Effector memory CD4-positive, alpha-beta T cell (primary cell): ENCODE data around the gene USP17L29.
A peak's percentile ranks its signal among the peaks of the same experiment; 100 is the strongest.
"Not testable (repeated sequence)": the region's sequence is repeated elsewhere in the genome, so short reads cannot be mapped to it uniquely, and the experiment has no call there.

ENCODE experiments used
- DNase-seq, 3 donors: peaks; one replicate each; pipeline ENCODE4 v3.0.0-alpha.2; 2020
- H3K27ac ChIP-seq: 2 replicates; pipeline ENCODE4 v1.7.0; 2013; ENCODE audit warnings: mild to moderate bottlenecking, low read length, moderate library complexity; ENCODE audit not compliant: insufficient read depth, poor library complexity, severe bottlenecking
- H3K27me3 ChIP-seq: replicated peaks from 2 replicates; pipeline ENCODE4 v1.7.0; 2013; ENCODE audit warnings: mild to moderate bottlenecking, low read length; ENCODE audit not compliant: insufficient read depth, control insufficient read depth, poor library complexity, severe bottlenecking
- H3K36me3 ChIP-seq: 2 replicates; pipeline ENCODE4 v1.7.0; 2013; ENCODE audit warnings: mild to moderate bottlenecking, low read length, moderate library complexity; ENCODE audit not compliant: control insufficient read depth, insufficient read depth
- H3K4me1 ChIP-seq: 2 replicates; pipeline ENCODE4 v1.7.0; 2013; ENCODE audit warnings: low read length, mild to moderate bottlenecking; ENCODE audit not compliant: control insufficient read depth, insufficient read depth, poor library complexity, severe bottlenecking
- H3K4me3 ChIP-seq: 2 replicates; pipeline ENCODE4 v1.7.0; 2013; ENCODE audit warnings: low read length, low read depth, mild to moderate bottlenecking; ENCODE audit not compliant: insufficient read depth, poor library complexity, severe bottlenecking
- H3K9me3 ChIP-seq: 2 replicates; pipeline ENCODE4 v1.7.0; 2013; ENCODE audit warnings: mild to moderate bottlenecking, low read length, moderate library complexity; ENCODE audit not compliant: control insufficient read depth

The USP17L29 gene

DNA sequence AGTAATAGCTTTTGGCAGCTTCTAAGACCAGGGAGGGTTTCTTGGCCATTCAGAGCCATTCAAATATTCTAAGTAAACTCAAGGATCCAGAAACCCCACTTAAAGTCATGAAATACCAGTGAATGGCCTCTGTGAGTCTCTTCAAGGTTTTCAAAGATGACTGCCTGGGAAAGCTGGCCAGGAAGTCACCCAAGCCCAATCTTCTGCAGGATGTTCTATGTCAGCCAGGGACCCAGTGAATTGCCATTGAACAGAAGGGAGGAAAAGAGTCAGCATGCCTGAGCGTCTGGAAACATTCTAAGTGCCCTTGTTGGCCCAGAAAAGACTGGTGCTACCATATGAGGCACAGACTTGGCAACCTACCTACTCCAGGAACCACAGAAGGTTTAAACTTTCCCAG lies 26.4 kb downstream of the USP17L29 start:
- not testable (repeated sequence) for H3K9me3 ChIP-seq, H3K4me3 ChIP-seq, H3K36me3 ChIP-seq, H3K4me1 ChIP-seq, H3K27ac ChIP-seq, H3K27me3 ChIP-seq, DNase-seq

DNA sequence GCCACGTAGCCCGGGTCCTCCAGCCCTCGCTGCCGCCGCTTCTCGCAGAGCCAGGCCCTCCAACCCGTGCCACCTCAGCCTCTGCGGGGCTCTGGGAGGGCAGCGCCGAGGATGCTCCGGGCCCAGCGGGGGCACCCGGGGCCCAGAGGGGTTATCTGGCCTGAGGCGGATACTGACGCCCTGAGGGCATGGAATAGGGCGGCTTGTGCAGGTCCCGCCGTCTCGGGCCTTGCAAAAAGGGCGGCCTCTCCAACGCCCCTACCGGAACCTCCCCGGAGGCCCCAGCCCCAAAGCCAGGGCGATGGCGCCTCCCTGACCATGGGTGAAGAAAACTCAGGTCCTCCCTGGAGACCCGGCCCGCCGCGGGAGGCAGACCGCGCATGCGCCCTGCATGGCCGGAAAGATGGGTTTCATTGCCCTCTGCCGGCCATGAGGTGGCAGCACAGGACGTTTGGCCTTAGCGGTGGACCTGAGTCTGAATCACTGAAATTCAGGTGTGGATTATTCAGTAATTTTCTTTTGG lies 27.6 kb downstream of the USP17L29 start:
- H3K9me3 ChIP-seq, H3K36me3 ChIP-seq, H3K27ac ChIP-seq, H3K27me3 ChIP-seq, H3K4me1 ChIP-seq: not testable (repeated sequence)
- peak overlapping the region; percentile 32 for H3K4me3 ChIP-seq
- DNase-seq, result peak; percentile 27 to 35 (median 29)

DNA sequence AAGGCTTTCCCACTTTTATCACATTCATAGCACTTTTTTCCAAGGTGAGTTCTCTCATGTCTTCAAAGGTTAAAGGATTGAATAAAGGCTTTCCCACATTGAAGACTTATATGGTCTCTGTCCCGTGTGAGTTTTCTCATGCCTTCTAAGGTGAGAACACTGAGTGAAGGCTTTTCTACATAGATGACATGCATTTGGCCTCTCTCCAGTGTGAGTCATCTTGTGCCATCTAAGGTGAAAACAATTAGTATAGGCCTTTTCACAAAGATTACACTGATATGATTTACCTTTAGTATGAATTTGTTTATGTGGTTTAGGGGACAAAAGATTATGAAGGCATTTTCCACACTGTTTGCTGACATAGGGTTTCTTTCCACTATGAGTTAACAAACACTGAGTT lies 30.7 kb downstream of the USP17L29 start:
- H3K4me3 ChIP-seq, result no peak overlapping the region
- H3K4me1 ChIP-seq, result no peaks in the 10 kb centered on the region
- no peaks in the 10 kb centered on the region for H3K9me3 ChIP-seq
- DNase-seq, result no peak
- H3K27me3 ChIP-seq, result no peaks in the 10 kb centered on the region
- no peak overlapping the region for H3K27ac ChIP-seq
- no peaks in the 10 kb centered on the region for H3K36me3 ChIP-seq

DNA sequence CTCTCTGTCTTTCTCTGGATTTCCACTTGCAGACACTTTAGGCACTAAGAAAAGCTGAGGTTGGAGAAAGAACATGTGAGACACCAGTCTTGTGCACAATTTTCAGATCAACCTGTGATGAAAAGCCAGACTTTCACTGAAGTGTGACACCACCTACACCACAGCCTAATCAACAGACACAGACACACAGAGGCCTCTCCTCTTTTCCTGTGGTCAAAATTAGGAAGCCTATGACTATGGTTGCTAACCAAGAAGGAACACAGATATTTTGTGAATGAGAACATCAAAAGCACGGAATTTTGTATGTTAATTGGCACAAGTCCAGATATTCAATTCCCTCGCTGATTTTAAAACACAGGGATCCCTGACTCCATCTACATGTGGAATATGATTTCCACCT lies 35.6 kb downstream of the USP17L29 start:
- not testable (repeated sequence) for H3K9me3 ChIP-seq, H3K4me3 ChIP-seq, DNase-seq, H3K36me3 ChIP-seq, H3K27me3 ChIP-seq, H3K4me1 ChIP-seq, H3K27ac ChIP-seq
